ENCODE measurements around the gene ATP1A2.
A peak's percentile ranks its signal among the peaks of the same experiment; 100 is the strongest.

Gene ATP1A2

GRCh38 chr1:160087118-160087662, 28.4 kb upstream of the ATP1A2 start:
- Histone ChIP-seq H3K27me3 (ENCODE audit: insufficient read depth, low read length) (peaks cover 33% of the 10 kb centered on the region), H3K9ac (ENCODE audit: low read depth, low read length) (no peak overlapping the region), H3K36me3 (ENCODE audit: insufficient read depth, low read depth, low read length) (peaks cover 26% of the 10 kb centered on the region; the same call in 1 of the 2 replicates), H3K4me3 (ENCODE audit: low read length) (no peak overlapping the region), H3K27ac (ENCODE audit: low read length) (no peak overlapping the region), H3K9me3 (ENCODE audit: insufficient read depth, low read depth, low read length) (no peaks in the 10 kb centered on the region), H3K4me1 (ENCODE audit: insufficient read depth, low read length) (no peaks in the 10 kb centered on the region; the same call in none of the 2 replicates)

DNA sequence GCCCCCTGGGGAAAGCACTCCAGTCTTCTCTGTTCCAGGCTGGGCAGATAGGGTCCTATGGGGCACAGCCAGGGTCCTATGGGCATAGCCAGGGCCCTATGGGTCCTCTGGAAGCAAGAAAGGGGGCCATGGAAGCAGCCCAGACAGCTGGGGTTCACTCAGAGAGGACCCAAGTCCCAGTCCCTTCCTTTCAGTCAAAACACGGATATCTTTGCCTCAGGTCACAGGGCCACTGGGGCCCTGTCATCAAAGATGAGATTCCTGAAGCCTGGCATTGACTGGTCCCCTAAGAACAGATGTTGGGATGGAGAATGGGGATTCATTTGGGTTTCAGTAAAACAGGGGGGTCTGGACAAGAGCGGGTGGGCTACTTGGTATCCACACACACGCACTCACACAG, 25.7 kb upstream of the ATP1A2 start:
- Histone ChIP-seq H3K4me3 (ENCODE audit: low read length) (no peak overlapping the region), H3K27me3 (ENCODE audit: insufficient read depth, low read length) (peaks cover 6% of the 10 kb centered on the region), H3K27ac (ENCODE audit: low read length) (no peak overlapping the region), H3K36me3 (ENCODE audit: insufficient read depth, low read depth, low read length) (peaks cover 53% of the 10 kb centered on the region), H3K9me3 (ENCODE audit: insufficient read depth, low read depth, low read length) (no peaks in the 10 kb centered on the region), H3K4me1 (ENCODE audit: insufficient read depth, low read length) (no peaks in the 10 kb centered on the region; the same call in none of the 2 replicates), H3K9ac (ENCODE audit: low read depth, low read length) (no peak overlapping the region)

DNA sequence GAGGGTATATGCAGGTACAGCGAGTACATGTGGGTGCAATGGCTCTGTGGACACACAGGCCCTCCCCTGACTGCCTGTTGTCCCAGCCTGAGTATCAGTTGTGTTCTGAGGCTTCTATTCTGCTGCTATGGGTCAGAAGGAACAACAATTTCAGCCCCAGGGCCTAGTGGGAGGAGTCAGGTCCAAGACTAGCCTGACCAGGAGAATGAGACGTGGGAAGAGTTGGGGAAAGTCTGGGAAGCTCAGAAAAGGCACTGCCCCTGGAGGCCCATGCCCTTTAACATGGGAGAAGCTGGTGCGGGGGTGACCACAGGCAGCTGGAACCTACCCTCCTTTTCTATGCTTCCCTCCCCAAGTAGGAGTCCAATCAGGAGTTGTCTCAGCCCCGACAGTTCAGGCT, 24.8 kb upstream of the ATP1A2 start:
- peaks cover 59% of the 10 kb centered on the region for H3K36me3 ChIP-seq (ENCODE audit: insufficient read depth, low read depth, low read length)
- H3K27me3 ChIP-seq (ENCODE audit: insufficient read depth, low read length), result no peaks in the 10 kb centered on the region; the same call in 1 of the 2 replicates
- H3K27ac ChIP-seq (ENCODE audit: low read length), result no peak overlapping the region
- no peak overlapping the region for H3K4me3 ChIP-seq (ENCODE audit: low read length)
- H3K9ac ChIP-seq (ENCODE audit: low read depth, low read length), result no peak overlapping the region
- H3K4me1 ChIP-seq (ENCODE audit: insufficient read depth, low read length), result peaks cover 8% of the 10 kb centered on the region
- no peaks in the 10 kb centered on the region for H3K9me3 ChIP-seq (ENCODE audit: insufficient read depth, low read depth, low read length)

- H3K36me3 ChIP-seq (ENCODE audit: insufficient read depth, low read depth, low read length), result peaks cover 59% of the 10 kb centered on the region
- no peak overlapping the region for H3K27ac ChIP-seq (ENCODE audit: low read length)
Observed at GRCh38 chr1:160091666-160092223, 23.8 kb upstream of the ATP1A2 start.

DNA sequence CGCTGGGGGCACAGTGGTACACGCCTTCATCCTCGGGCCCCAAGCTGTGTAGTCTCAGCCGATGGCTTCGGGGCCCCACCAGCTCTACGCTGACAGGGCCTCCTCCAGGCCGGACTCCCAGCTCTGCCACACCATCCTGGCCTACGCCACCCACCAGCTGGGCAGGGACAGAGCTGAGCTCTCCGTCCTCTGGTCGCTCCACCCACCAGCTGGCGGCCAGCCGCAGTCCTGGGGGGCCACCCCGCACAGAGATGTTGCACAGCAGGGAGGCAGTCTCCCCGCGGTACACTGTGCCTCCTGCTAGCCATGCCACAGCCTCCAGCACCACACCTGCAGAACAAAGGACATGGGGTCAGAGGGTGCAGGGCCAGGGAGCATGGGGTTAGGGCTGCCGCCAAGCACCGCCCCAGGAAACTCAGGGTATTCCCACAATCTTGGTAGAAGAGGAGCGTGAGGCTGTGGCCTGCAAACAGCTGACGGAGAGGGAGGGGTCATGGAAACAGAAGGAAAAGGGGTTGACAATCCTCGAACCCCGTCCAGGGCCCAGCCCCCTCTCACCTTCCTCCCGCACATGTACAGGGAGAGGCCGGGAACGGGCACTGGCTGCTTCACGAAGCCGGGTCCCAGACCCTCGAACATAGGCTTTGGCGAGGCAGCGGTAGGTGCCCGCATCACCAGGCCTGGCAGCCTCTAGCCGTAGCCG, 23.0 kb upstream of the ATP1A2 start:
- no peak overlapping the region for H3K27ac ChIP-seq (ENCODE audit: low read length)
- H3K27me3 ChIP-seq (ENCODE audit: insufficient read depth, low read length), result no peaks in the 10 kb centered on the region
- no peaks in the 10 kb centered on the region for H3K9me3 ChIP-seq (ENCODE audit: insufficient read depth, low read depth, low read length)
- H3K36me3 ChIP-seq (ENCODE audit: insufficient read depth, low read depth, low read length), result peaks cover 59% of the 10 kb centered on the region
- H3K4me3 ChIP-seq (ENCODE audit: low read length), result no peak overlapping the region
- H3K4me1 ChIP-seq (ENCODE audit: insufficient read depth, low read length), result peaks cover 23% of the 10 kb centered on the region
- H3K9ac ChIP-seq (ENCODE audit: low read depth, low read length), result no peak overlapping the region

More at GRCh38 chr1:160091666-160092223, 23.8 kb upstream of the ATP1A2 start:
- no peak overlapping the region for H3K9ac ChIP-seq (ENCODE audit: low read depth, low read length)
- H3K9me3 ChIP-seq (ENCODE audit: insufficient read depth, low read depth, low read length), result no peaks in the 10 kb centered on the region
- no peaks in the 10 kb centered on the region for H3K27me3 ChIP-seq (ENCODE audit: insufficient read depth, low read length)
- peaks cover 16% of the 10 kb centered on the region for H3K4me1 ChIP-seq (ENCODE audit: insufficient read depth, low read length)
- no peak overlapping the region for H3K4me3 ChIP-seq (ENCODE audit: low read length)

DNA sequence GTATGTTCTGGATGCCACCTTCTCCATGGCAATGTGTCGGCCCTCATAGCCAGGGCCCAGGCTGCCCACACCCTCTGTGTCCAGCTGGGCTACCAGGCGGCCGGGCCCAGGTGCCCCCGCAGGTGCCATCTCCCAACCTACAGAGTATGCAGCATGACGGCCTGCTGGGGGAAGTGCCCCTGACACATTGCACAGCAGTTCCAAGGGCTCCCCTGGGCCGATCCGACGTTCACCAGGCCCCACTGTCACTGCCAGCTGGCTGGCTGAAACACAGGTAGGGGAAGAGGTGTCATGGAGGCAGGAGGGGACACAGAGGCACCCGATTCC, 22.5 kb upstream of the ATP1A2 start:
- Histone ChIP-seq H3K36me3 (ENCODE audit: insufficient read depth, low read depth, low read length) (peaks cover 59% of the 10 kb centered on the region), H3K9ac (ENCODE audit: low read depth, low read length) (no peak overlapping the region), H3K4me3 (ENCODE audit: low read length) (no peak overlapping the region), H3K4me1 (ENCODE audit: insufficient read depth, low read length) (peaks cover 25% of the 10 kb centered on the region), H3K9me3 (ENCODE audit: insufficient read depth, low read depth, low read length) (no peaks in the 10 kb centered on the region), H3K27me3 (ENCODE audit: insufficient read depth, low read length) (no peaks in the 10 kb centered on the region), H3K27ac (ENCODE audit: low read length) (no peak overlapping the region)

DNA sequence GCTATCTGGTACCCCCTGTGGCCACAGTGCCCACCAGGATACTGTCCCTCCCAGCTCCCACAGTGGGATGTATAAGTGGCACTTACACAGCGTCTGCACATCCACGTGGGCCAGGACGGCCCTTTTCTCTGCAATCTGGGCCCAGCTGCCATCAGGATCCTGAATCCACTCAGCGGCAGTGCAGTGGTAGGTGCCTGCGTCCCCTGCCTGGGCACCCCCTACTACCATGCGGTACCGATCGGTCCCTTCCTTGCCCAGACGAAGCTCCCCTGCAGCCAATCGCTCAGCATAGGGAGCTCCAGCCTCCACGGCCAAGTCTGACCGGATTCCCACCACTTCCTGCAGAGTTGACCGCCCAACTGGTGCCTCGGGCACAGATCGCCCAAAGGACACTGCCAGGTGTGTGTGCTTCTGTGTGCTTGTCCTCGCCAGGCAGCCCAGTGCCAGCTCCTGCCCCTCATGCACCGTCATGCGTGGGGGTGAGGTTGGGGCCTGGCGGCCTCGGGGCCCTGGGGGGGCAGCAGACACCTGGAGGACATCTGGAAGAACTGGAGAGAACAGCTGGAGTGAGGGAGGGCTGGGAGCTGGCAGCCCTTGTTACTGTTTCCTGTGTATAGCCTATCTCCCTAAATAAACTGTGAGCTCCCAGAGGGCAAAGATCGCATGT, 21.8 kb upstream of the ATP1A2 start:
- H3K27me3 ChIP-seq (ENCODE audit: insufficient read depth, low read length), result no peaks in the 10 kb centered on the region
- no peak overlapping the region for H3K27ac ChIP-seq (ENCODE audit: low read length)
- no peaks in the 10 kb centered on the region for H3K9me3 ChIP-seq (ENCODE audit: insufficient read depth, low read depth, low read length)
- no peak overlapping the region for H3K4me3 ChIP-seq (ENCODE audit: low read length)
- no peak overlapping the region for H3K9ac ChIP-seq (ENCODE audit: low read depth, low read length)
- H3K36me3 ChIP-seq (ENCODE audit: insufficient read depth, low read depth, low read length), result peaks cover 57% of the 10 kb centered on the region
- peaks cover 25% of the 10 kb centered on the region for H3K4me1 ChIP-seq (ENCODE audit: insufficient read depth, low read length)

DNA sequence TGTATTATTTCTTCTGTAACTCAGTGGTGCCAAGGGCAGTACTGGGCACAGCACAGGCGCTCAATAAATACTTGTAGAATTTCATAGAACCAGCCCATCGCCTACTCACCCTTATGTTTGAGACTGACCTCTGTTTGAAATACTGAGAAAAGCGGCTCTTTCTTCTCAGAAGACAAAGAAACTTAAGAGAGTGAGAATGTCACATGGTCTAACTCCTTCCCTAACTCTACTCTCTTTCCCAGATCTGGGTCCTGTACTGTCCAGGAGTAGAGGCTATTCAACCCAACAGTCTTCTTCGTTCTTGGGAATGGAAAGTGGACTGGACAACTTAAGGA, 21.3 kb upstream of the ATP1A2 start:
- Histone ChIP-seq H3K4me3 (ENCODE audit: low read length) (no peak overlapping the region), H3K27ac (ENCODE audit: low read length) (no peak overlapping the region), H3K27me3 (ENCODE audit: insufficient read depth, low read length) (peaks cover 1% of the 10 kb centered on the region; the same call in 1 of the 2 replicates), H3K4me1 (ENCODE audit: insufficient read depth, low read length) (peaks cover 27% of the 10 kb centered on the region), H3K9ac (ENCODE audit: low read depth, low read length) (no peak overlapping the region), H3K9me3 (ENCODE audit: insufficient read depth, low read depth, low read length) (no peaks in the 10 kb centered on the region), H3K36me3 (ENCODE audit: insufficient read depth, low read depth, low read length) (peaks cover 52% of the 10 kb centered on the region)

DNA sequence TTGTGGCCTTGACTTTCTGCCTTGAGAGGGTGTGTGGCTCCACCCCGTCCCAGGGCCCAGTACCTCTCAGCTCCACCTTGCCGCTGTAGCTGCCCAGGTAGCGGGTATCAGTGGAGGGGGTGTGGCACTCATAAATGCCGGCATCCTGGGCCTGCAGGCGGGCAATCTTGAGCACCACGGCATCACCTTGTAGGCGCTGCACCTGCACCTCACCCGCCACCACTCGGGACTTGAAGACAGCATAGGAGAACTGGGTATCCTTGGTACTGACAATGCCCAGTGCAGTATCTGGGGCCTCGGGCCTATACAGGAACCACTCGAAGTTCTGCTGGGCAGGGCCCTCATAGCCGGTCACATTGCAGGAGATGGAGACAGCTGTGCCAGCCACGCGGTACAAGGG, 20.8 kb upstream of the ATP1A2 start:
- Histone ChIP-seq H3K36me3 (ENCODE audit: insufficient read depth, low read depth, low read length) (peaks cover 52% of the 10 kb centered on the region), H3K9ac (ENCODE audit: low read depth, low read length) (no peak overlapping the region), H3K4me1 (ENCODE audit: insufficient read depth, low read length) (peaks cover 29% of the 10 kb centered on the region), H3K4me3 (ENCODE audit: low read length) (no peak overlapping the region), H3K27ac (ENCODE audit: low read length) (peak overlapping the region; percentile 98), H3K9me3 (ENCODE audit: insufficient read depth, low read depth, low read length) (no peaks in the 10 kb centered on the region), H3K27me3 (ENCODE audit: insufficient read depth, low read length) (peaks cover 7% of the 10 kb centered on the region; the same call in 1 of the 2 replicates)

- H3K9ac ChIP-seq (ENCODE audit: low read depth, low read length), result peak overlapping the region; percentile 71
- no peaks in the 10 kb centered on the region for H3K9me3 ChIP-seq (ENCODE audit: insufficient read depth, low read depth, low read length)
- peaks cover 49% of the 10 kb centered on the region for H3K36me3 ChIP-seq (ENCODE audit: insufficient read depth, low read depth, low read length)
- peaks cover 7% of the 10 kb centered on the region; the same call in 1 of the 2 replicates for H3K27me3 ChIP-seq (ENCODE audit: insufficient read depth, low read length)
- peak overlapping the region; percentile 98 for H3K27ac ChIP-seq (ENCODE audit: low read length)
- peak overlapping the region; percentile 85; the same call in 1 of the 2 replicates for H3K4me3 ChIP-seq (ENCODE audit: low read length)
- H3K4me1 ChIP-seq (ENCODE audit: insufficient read depth, low read length), result peaks cover 29% of the 10 kb centered on the region
Observed at GRCh38 chr1:160095382-160096105, 20.0 kb upstream of the ATP1A2 start.

DNA sequence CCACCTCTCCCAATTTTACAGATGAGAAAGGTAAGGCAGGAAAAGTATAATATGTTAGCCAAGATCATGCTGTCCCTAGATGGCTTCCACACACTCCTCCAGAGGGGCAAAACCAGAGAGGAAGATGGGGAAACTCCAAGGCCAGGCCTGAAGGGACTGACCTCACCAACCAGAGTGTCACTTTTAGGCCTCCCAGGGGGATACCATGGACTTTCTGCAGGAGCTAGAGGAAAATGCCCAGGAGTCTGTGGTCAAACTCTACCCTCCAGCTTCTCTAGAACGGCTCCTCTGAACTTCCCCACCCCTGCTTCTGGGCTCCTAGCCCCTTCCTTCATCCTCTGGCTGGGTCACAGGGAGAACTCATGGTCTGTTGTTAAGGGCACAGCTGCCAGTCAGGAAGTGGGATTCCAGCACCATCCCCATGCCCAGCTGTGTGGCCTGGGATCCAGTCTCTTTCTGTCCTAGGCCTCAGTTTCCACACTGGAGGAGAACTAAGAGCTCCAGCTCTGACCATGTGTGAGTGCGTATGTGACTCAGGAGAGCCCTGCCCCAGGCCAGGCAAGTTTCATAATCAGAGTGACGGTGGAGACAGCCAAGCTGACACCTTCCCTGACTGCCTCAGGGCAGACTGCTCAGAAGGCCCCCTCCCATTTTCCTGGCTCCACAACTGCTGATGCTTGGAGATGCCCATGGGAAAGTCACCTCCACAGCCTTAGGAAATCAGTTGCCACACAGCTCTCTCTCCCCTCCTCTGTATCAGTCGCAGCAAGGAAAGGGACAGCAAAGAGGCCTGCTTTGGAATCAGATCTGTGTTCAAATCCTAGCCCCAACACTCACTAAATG, 19.1 kb upstream of the ATP1A2 start:
- Histone ChIP-seq H3K36me3 (ENCODE audit: insufficient read depth, low read depth, low read length) (peaks cover 40% of the 10 kb centered on the region), H3K9me3 (ENCODE audit: insufficient read depth, low read depth, low read length) (no peaks in the 10 kb centered on the region), H3K27me3 (ENCODE audit: insufficient read depth, low read length) (peaks cover 7% of the 10 kb centered on the region; the same call in 1 of the 2 replicates), H3K9ac (ENCODE audit: low read depth, low read length) (peak overlapping the region; percentile 79; the same call in 1 of the 2 replicates), H3K4me3 (ENCODE audit: low read length) (peak overlapping the region; percentile 85; the same call in 1 of the 2 replicates), H3K4me1 (ENCODE audit: insufficient read depth, low read length) (peaks cover 32% of the 10 kb centered on the region), H3K27ac (ENCODE audit: low read length) (peak overlapping the region; percentile 10)

All from iPS-20b (cell line).